HFF-Myc (cell line): ENCODE measurements around the gene SNX33.
"Not testable (repeated sequence)": the region's sequence is repeated elsewhere in the genome, so short reads cannot be mapped to it uniquely, and the experiment has no call there.

Source experiments
- DNase-seq: peaks from one replicate; pipeline ENCODE4 v3.0.0-alpha.2; 2011; ENCODE audit warnings: low read depth; ENCODE audit errors: extremely low read depth
- H3K4me3 ChIP-seq: replicated peaks from 2 replicates; pipeline ENCODE4 v1.5.1; 2011; ENCODE audit warnings: low read depth, mild to moderate bottlenecking, control low read depth, low read length
- CTCF ChIP-seq: IDR thresholded peaks from 2 replicates; pipeline ENCODE4 v1.5.1; 2012; ENCODE audit warnings: mild to moderate bottlenecking, low read depth, low read length, control low read depth; ENCODE audit errors: missing control alignments

The SNX33 gene

GRCh38 chr15:75677465-75678323 lies 30.0 kb downstream of the SNX33 start:
- DNase-seq, result no peak
- no peak for TF ChIP-seq CTCF
- no peak overlapping the region for H3K4me3 ChIP-seq

GRCh38 chr15:75678324-75678690 lies 30.6 kb downstream of the SNX33 start:
- not testable (repeated sequence) for H3K4me3 ChIP-seq, DNase-seq

GRCh38 chr15:75680007-75680789 lies 32.5 kb downstream of the SNX33 start:
- DNase-seq, result no peak
- H3K4me3 ChIP-seq, result no peak overlapping the region
- TF ChIP-seq CTCF, result no peak

- no peak for DNase-seq
- H3K4me3 ChIP-seq, result no peak overlapping the region
- no peak for TF ChIP-seq CTCF
Observed at GRCh38 chr15:75682181-75683135, 34.7 kb downstream of the SNX33 start.

GRCh38 chr15:75683646-75684312 lies 36.1 kb downstream of the SNX33 start:
- not testable (repeated sequence) for H3K4me3 ChIP-seq, DNase-seq
- peak; percentile 55 for TF ChIP-seq CTCF

- TF ChIP-seq CTCF, result no peak
- DNase-seq, result no peak
- H3K4me3 ChIP-seq, result no peak overlapping the region
Observed at GRCh38 chr15:75684648-75685047, 36.9 kb downstream of the SNX33 start.
